ENCODE results near the gene DLGAP1.

DLGAP1 gene

GRCh38 chr18:4238966-4239365 lies 216.1 kb downstream of the DLGAP1 start:
- no peaks in the 10 kb centered on the region for H3K36me3 ChIP-seq (ENCODE audit: control insufficient read depth, insufficient read depth, low read length)
- H3K4me3 ChIP-seq (replicated peaks; ENCODE audit: low read depth, low read length), result no peak overlapping the region
- no peaks in the 10 kb centered on the region for H3K27me3 ChIP-seq (replicated peaks; ENCODE audit: control insufficient read depth, insufficient read depth, low read length)
- no peak for DNase-seq (ENCODE audit: extremely low read depth, insufficient read length)
- TF ChIP-seq CTCF (IDR thresholded peaks at IDR 0.05; ENCODE audit: insufficient read depth, low read length, poor library complexity, severe bottlenecking), result no peak

GRCh38 chr18:4237664-4238041 lies 217.5 kb downstream of the DLGAP1 start:
- H3K36me3 ChIP-seq (ENCODE audit: control insufficient read depth, insufficient read depth, low read length), result no peaks in the 10 kb centered on the region
- H3K27me3 ChIP-seq (replicated peaks; ENCODE audit: control insufficient read depth, insufficient read depth, low read length), result no peaks in the 10 kb centered on the region
- no peak overlapping the region for H3K4me3 ChIP-seq (replicated peaks; ENCODE audit: low read depth, low read length)
- no peak for TF ChIP-seq CTCF (IDR thresholded peaks at IDR 0.05; ENCODE audit: insufficient read depth, low read length, poor library complexity, severe bottlenecking)
- DNase-seq (ENCODE audit: extremely low read depth, insufficient read length), result no peak

GRCh38 chr18:4236940-4237663 lies 218.0 kb downstream of the DLGAP1 start:
- TF ChIP-seq CTCF (IDR thresholded peaks at IDR 0.05; ENCODE audit: insufficient read depth, low read length, poor library complexity, severe bottlenecking), result no peak
- Histone ChIP-seq H3K4me3 (replicated peaks; ENCODE audit: low read depth, low read length) (no peak overlapping the region), H3K36me3 (ENCODE audit: control insufficient read depth, insufficient read depth, low read length) (no peaks in the 10 kb centered on the region), H3K27me3 (replicated peaks; ENCODE audit: control insufficient read depth, insufficient read depth, low read length) (no peaks in the 10 kb centered on the region)
- peak; percentile 64 for DNase-seq (ENCODE audit: extremely low read depth, insufficient read length)

GRCh38 chr18:4233468-4233867 lies 221.6 kb downstream of the DLGAP1 start:
- no peak for TF ChIP-seq CTCF (IDR thresholded peaks at IDR 0.05; ENCODE audit: insufficient read depth, low read length, poor library complexity, severe bottlenecking)
- Histone ChIP-seq H3K36me3 (ENCODE audit: control insufficient read depth, insufficient read depth, low read length) (no peaks in the 10 kb centered on the region), H3K4me3 (replicated peaks; ENCODE audit: low read depth, low read length) (no peak overlapping the region), H3K27me3 (replicated peaks; ENCODE audit: control insufficient read depth, insufficient read depth, low read length) (no peaks in the 10 kb centered on the region)
- no peak for DNase-seq (ENCODE audit: extremely low read depth, insufficient read length)

- peak; percentile 59 for DNase-seq (ENCODE audit: extremely low read depth, insufficient read length)
- no peaks in the 10 kb centered on the region for H3K27me3 ChIP-seq (replicated peaks; ENCODE audit: control insufficient read depth, insufficient read depth, low read length)
Observed at GRCh38 chr18:4232656-4233055, 222.5 kb downstream of the DLGAP1 start.

More at GRCh38 chr18:4232656-4233055, 222.5 kb downstream of the DLGAP1 start:
- no peak for TF ChIP-seq CTCF (IDR thresholded peaks at IDR 0.05; ENCODE audit: insufficient read depth, low read length, poor library complexity, severe bottlenecking)
- Histone ChIP-seq H3K36me3 (ENCODE audit: control insufficient read depth, insufficient read depth, low read length) (no peaks in the 10 kb centered on the region), H3K4me3 (replicated peaks; ENCODE audit: low read depth, low read length) (no peak overlapping the region)

Measured in GM06990 (cell line).